DOHH2 (cell line): ENCODE results near the gene RNF207.

Experiments
- H3F3A ChIP-seq: fragments of 200-600 bp; sonication (generic), shearing (Covaris generic); 2 replicates; pipeline ENCODE4 v1.6.0; 2016; ENCODE audit warnings: antibody characterized with exemption, mild to moderate bottlenecking; ENCODE audit not compliant: control insufficient read depth, insufficient read depth
- H3K27ac ChIP-seq: fragments of 200-600 bp; sonication (generic); 2 replicates; pipeline ENCODE4 v1.5.1; 2014; ENCODE audit warnings: low read depth, mild to moderate bottlenecking, low read length, moderate library complexity
- H3K27me3 ChIP-seq: fragments of 200-600 bp; sonication (generic); 2 replicates; pipeline ENCODE4 v1.6.1; 2014; ENCODE audit warnings: mild to moderate bottlenecking, low read length, mixed read lengths; ENCODE audit not compliant: control insufficient read depth
- H3K36me3 ChIP-seq: fragments of 200-600 bp; sonication (generic); 2 replicates; pipeline ENCODE4 v1.6.1; 2014; ENCODE audit warnings: mild to moderate bottlenecking, low read length, moderate library complexity, mixed read lengths; ENCODE audit not compliant: control insufficient read depth
- H3K4me1 ChIP-seq: fragments of 200-600 bp; sonication (generic); 2 replicates; pipeline ENCODE4 v1.6.1; 2014; ENCODE audit warnings: mild to moderate bottlenecking, low read length, mixed read lengths; ENCODE audit not compliant: control insufficient read depth
- H3K4me2 ChIP-seq: fragments of 200-600 bp; sonication (generic); 2 replicates; pipeline ENCODE4 v1.6.0; 2014; ENCODE audit warnings: mild to moderate bottlenecking, low read length, moderate library complexity
- H3K4me3 ChIP-seq: fragments of 200-600 bp; sonication (generic); 2 replicates; pipeline ENCODE4 v1.5.1; 2014; ENCODE audit warnings: mild to moderate bottlenecking, low read length, mixed read lengths
- H3K79me2 ChIP-seq: fragments of 200-600 bp; sonication (generic); 2 replicates; pipeline ENCODE4 v1.6.1; 2014; ENCODE audit warnings: mild to moderate bottlenecking, low read length, mixed read lengths; ENCODE audit not compliant: control insufficient read depth
- H3K9me2 ChIP-seq: fragments of 200-600 bp; sonication (generic); replicated peaks from 2 replicates; pipeline ENCODE4 v1.6.1; 2014; ENCODE audit warnings: mild to moderate bottlenecking, low read length, mixed read lengths; ENCODE audit not compliant: control insufficient read depth
- H3K9me3 ChIP-seq: fragments of 200-600 bp; sonication (generic); 2 replicates; pipeline ENCODE4 v1.6.1; 2014; ENCODE audit warnings: antibody characterized with exemption, low read length, mixed read lengths; ENCODE audit not compliant: control insufficient read depth, insufficient read depth
- H4K20me1 ChIP-seq: fragments of 200-600 bp; sonication (generic); 2 replicates; pipeline ENCODE4 v1.6.0; 2014; ENCODE audit warnings: low read depth, mild to moderate bottlenecking, antibody characterized with exemption, low read length, moderate library complexity; ENCODE audit not compliant: control insufficient read depth, insufficient read depth
- CTCF ChIP-seq: fragments of 200-600 bp; sonication (generic); IDR thresholded peaks from one replicate; pipeline ENCODE4 v1.5.1; 2014; ENCODE audit warnings: antibody characterized with exemption, mild to moderate bottlenecking, low read depth, low read length; ENCODE audit not compliant: poor library complexity, severe bottlenecking
- EZH2phosphoT487 ChIP-seq: fragments of 200-600 bp; sonication (generic); IDR thresholded peaks from 2 replicates; pipeline ENCODE4 v1.6.1; 2017; ENCODE audit warnings: borderline replicate concordance, mild to moderate bottlenecking, antibody characterized with exemption, low read length, moderate library complexity, mixed read lengths

RNF207 gene

GRCh38 chr1:6268415-6268814 is 62.5 kb downstream of the RNF207 start:
- Histone ChIP-seq H3K27me3 (no peaks in the 10 kb centered on the region), H3K27ac (no peak overlapping the region), H3K36me3 (no peaks in the 10 kb centered on the region), H3K9me3 (no peaks in the 10 kb centered on the region), H3F3A (no peaks in the 10 kb centered on the region), H3K79me2 (no peaks in the 10 kb centered on the region), H3K4me3 (no peak overlapping the region), H3K9me2 (no peaks in the 10 kb centered on the region), H3K4me2 (no peak overlapping the region), H3K4me1 (peaks cover 2% of the 10 kb centered on the region), H4K20me1 (0 out of 2 replicates have a peak, but pooled peaks cover 3% of the 10 kb centered on the region)
- TF ChIP-seq CTCF = no peak

GRCh38 chr1:6269296-6269695 is 63.4 kb downstream of the RNF207 start:
- H3K27me3 ChIP-seq = no peaks in the 10 kb centered on the region
- no peak overlapping the region for H3K4me3 ChIP-seq
- H3K27ac ChIP-seq = no peak overlapping the region
- no peaks in the 10 kb centered on the region for H3K9me2 ChIP-seq
- H3F3A ChIP-seq = no peaks in the 10 kb centered on the region
- H3K79me2 ChIP-seq = no peaks in the 10 kb centered on the region
- H3K36me3 ChIP-seq = no peaks in the 10 kb centered on the region
- H3K9me3 ChIP-seq = no peaks in the 10 kb centered on the region
- no peak overlapping the region for H3K4me2 ChIP-seq
- H3K4me1 ChIP-seq = no peaks in the 10 kb centered on the region
- no peak for TF ChIP-seq EZH2phosphoT487
- no peak for TF ChIP-seq CTCF
- H4K20me1 ChIP-seq = 0 out of 2 replicates have a peak, but pooled peaks cover 3% of the 10 kb centered on the region

- Histone ChIP-seq H3F3A (no peaks in the 10 kb centered on the region), H3K4me1 (no peaks in the 10 kb centered on the region), H3K36me3 (no peaks in the 10 kb centered on the region), H3K9me3 (no peaks in the 10 kb centered on the region), H3K4me2 (no peak overlapping the region), H3K79me2 (no peaks in the 10 kb centered on the region), H3K27ac (no peak overlapping the region), H4K20me1 (0 out of 2 replicates have a peak, but pooled peaks cover 3% of the 10 kb centered on the region), H3K9me2 (no peaks in the 10 kb centered on the region), H3K27me3 (no peaks in the 10 kb centered on the region), H3K4me3 (no peak overlapping the region)
- no peak for TF ChIP-seq CTCF
- no peak for TF ChIP-seq EZH2phosphoT487
Observed at GRCh38 chr1:6269720-6270400, 63.9 kb downstream of the RNF207 start.
